HG03457 (cell line): Measurements from ENCODE around the gene KCNIP4.

Experiments
- ATAC-seq: cut with Tn5 transposase; IDR thresholded peaks from one replicate; pipeline ENCODE4 v1.9.1; 2021; ENCODE audit warnings: moderate number of reproducible peaks; ENCODE audit not compliant: unreplicated experiment

KCNIP4 gene

DNA sequence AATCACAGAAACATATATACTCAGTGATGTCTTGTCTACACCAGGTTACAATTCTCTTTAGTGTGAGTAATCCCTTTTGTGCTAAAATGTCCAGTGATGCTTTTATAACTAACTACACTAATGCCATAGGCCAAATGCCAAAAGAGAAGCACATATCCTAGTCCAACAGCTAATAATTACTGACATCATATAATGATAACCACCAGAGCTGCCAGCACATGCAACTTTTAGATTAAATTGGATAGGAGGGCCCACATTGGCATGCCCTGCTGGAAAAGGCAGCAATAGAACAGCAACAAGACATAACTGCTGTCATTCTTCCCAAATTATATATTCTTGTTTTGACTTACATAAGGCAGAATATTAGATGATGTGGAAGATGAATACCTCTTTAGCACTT lies 238.8 kb downstream of the KCNIP4 start:
- ATAC-seq: no peak

DNA sequence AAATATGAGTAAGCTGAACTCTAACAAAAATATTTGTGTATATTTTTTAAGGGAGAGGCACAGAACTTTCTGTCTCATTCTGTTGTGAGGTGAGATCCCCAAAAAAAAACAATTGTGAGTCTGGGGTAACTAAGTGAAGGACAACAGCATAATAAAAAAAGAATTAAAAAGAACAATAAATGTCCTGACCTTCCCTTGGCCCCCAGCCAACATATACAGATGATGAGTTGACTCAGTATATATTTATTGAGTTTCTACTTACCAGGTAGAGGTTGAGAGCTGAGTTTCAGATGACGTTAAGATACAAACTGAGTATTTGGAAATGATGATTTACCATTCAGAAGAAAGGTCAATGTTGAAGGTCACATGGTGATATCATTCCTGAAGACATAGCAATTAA lies 239.5 kb downstream of the KCNIP4 start:
- ATAC-seq: no peak

DNA sequence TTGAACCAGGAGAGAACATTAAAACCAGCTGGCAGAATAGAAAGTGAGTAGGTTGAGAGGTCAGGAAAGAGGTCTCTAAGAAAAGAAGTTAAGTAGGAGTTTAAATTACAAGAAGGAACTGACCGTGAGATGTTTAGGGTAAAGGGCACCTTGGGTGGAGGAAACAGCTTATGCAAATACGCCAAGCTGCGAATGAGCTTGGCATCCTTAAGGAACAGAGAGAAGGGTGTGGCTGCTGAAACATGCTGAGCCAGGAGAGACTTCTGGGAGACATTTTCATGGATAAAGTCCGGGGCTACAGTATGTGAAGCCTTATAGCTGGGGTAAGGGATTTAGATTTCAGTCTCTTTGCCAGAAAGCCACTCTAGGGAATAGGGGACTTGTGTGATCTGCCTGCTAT lies 249.1 kb downstream of the KCNIP4 start:
- no peak for ATAC-seq

- no peak for ATAC-seq
Observed at GRCh38 chr4:21697583-21697982, 251.0 kb downstream of the KCNIP4 start.

DNA sequence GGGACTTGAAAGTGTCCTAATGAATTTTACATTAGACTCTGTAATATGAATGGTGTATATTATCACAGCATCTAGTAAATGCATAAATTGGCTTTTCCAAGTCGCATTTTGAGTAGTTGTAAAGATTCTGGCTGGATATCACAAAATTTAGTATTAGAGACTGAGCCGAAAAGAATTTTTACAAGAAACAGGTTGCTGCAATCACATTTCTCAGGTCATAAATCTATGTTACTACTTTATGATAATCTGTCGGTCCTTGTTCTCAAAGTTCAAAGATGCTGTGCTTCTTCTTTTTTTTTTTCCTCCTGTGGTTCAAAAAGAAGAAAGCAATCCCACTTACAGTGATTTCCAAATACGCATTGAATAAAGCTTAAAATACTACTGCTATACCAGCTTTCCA lies 253.4 kb downstream of the KCNIP4 start:
- no peak for ATAC-seq

GRCh38 chr4:21692241-21692640 lies 256.3 kb downstream of the KCNIP4 start:
- no peak for ATAC-seq

DNA sequence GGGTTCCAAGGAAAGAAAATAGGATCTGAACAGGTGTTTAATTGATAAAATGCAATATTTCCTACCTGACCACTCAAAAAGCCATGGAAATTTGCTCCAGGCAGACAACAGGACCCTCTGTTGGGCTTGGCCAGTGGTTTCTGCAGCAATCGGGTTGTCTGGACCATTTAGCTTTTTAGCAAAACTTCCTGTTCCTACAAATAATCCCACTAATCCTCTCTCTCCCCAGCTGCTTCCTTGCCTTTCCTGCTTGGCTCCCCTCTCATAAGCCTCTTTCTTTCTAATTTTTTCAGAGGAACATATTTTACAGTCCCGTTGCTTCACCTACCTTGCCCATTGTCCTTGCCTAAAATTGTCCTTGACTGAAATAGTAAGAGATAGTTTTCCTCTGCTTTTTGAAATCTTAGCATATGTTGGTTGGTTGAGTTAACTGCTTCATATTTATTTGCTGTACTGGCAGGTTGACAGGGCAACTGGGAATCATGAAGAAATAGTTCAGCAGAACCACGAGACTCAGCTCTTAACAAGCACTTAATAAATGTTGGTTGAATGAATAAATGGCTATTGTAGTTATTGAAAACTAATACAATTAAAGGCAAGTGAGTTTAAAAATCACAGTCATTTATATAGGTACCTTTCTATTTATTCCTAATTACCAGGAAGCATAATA lies 259.8 kb downstream of the KCNIP4 start:
- no peak for ATAC-seq

GRCh38 chr4:21685911-21686310 lies 262.7 kb downstream of the KCNIP4 start:
- ATAC-seq: no peak

GRCh38 chr4:21680326-21680898 lies 268.2 kb downstream of the KCNIP4 start:
- ATAC-seq: no peak

- ATAC-seq: no peak
Observed at GRCh38 chr4:21678711-21679110, 269.9 kb downstream of the KCNIP4 start.

DNA sequence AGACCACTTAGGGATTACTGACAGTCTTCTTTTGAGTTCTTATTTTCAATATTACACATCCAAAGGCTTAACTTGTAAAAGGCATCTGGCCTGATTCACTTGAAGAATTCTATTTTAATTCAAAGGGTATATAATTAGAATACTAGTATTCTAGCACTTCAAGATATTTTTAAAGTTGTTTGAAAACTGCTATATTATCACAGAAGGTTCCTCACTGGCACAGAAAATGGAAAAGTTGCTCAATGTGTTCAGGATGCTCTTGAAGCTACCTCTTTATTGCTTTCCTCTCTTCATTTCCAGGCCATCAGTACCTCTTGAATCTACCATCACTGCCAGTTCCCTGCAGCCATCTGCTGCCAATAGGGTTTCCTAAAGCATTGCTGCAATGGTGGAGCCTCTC lies 271.4 kb downstream of the KCNIP4 start:
- ATAC-seq: no peak

- ATAC-seq: no peak
Observed at GRCh38 chr4:21664355-21664754, 284.2 kb downstream of the KCNIP4 start.

- no peak for ATAC-seq
Observed at GRCh38 chr4:21656832-21657231, 291.7 kb downstream of the KCNIP4 start.

DNA sequence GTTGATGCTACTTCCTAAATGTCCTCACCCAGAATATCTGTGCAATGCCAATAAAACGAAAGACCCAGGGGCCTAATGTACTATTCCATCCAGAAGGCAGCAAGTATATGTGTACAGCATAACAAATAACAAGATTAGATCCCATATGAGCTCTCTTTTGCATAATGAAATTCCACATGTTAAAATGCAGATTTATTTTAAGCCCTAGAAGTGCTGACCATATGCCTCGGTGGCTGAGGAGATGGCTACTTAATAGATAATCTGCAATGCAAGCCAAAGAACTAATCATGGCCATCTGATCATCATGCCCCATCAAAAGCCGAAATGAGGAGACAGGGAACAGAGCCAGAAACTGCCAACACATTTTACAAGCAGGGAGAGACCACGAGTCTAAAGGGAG lies 293.5 kb downstream of the KCNIP4 start:
- ATAC-seq: no peak

- no peak for ATAC-seq
Observed at GRCh38 chr4:21652508-21653231, 295.9 kb downstream of the KCNIP4 start.

- no peak for ATAC-seq
Observed at GRCh38 chr4:21649391-21650090, 299.0 kb downstream of the KCNIP4 start.

DNA sequence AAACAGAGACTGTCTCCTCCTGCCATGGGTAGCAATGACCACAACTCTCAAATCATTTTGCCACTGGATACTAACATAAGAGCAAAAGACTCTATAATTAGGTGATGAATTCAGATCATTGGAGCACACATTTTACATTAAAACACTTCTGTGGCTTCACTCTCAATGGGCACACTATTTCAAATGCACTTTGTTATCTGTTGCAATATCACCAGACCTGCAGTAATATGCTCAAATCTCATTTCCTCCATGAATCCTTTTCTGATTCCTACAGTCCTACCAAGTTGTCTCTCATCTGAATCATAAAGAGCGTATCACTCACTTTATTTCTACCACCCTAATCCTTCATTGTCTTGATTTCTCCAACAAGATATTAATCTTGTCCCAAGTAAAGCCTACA lies 302.8 kb downstream of the KCNIP4 start:
- no peak for ATAC-seq

- ATAC-seq: no peak
Observed at GRCh38 chr4:21641696-21642095, 306.9 kb downstream of the KCNIP4 start.

DNA sequence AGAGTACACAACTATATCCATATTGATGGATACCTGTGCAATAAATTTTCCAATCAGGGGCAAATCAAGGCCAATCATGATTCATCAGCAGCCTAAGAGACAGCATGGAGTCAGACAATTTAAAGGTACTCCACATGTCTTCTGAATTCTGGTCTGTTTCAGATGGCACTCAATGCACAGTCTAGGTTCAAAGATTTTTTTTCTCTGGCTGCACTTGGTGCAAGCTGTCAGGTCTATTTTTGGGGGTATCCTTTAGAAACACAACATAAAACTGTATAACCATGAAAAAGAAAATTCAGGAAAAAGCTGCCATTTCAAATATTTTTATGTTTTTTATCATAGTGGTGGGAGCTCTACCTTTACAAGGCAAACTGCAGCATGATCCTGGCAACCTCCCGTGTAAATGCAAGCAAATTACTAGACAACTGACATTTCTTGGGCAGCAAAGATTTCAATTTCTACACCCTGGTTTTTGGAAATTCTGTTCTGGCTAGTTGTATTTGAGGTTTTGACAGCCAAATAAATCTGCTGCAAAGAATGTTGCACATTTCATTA lies 310.3 kb downstream of the KCNIP4 start:
- ATAC-seq: no peak

GRCh38 chr4:21628916-21629610 lies 319.5 kb downstream of the KCNIP4 start:
- ATAC-seq: no peak

DNA sequence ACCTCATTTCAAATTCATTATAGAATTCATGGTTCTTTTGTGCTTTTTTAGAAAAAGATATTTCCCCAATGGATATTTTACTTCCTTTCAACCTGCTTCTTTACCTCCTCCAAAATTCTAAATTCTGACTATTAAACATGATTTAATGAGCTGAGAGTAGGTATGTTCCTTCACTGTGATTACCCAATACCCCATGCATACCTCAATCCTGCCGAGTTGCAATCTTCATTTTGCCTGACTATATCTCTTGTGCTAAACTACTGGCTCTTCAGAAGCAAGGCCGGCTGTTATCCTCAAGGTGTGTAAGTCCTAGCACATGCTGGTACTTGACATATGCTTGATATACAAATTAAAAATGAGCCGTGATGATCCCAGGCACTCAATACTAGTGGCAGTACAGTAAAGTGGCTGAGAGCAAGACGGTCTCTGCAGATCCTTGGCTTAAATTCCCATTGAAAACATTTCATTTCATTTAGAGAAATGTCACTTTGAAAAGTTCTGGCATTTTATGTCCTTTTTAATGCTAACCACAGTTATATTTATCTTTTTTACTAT lies 320.4 kb downstream of the KCNIP4 start:
- ATAC-seq: no peak
